ENCODE data around the gene IGFALS.
A peak's percentile ranks its signal among the peaks of the same experiment; 100 is the strongest.
"Not testable (repeated sequence)": the region's sequence is repeated elsewhere in the genome, so short reads cannot be mapped to it uniquely, and the experiment has no call there.

The IGFALS gene

GRCh38 chr16:1819611-1820010 is 26.1 kb upstream of the IGFALS start:
- H3K4me3 ChIP-seq (ENCODE audit: low read length), result no peak overlapping the region
- DNase-seq (ENCODE audit: low read depth, low spot score), result no peak

GRCh38 chr16:1818873-1819525 is 25.5 kb upstream of the IGFALS start:
- no peak for DNase-seq (ENCODE audit: low read depth, low spot score)
- H3K4me3 ChIP-seq (ENCODE audit: low read length), result no peak overlapping the region

GRCh38 chr16:1818204-1818872 is 24.8 kb upstream of the IGFALS start:
- H3K4me3 ChIP-seq (ENCODE audit: low read length), result no peak overlapping the region
- DNase-seq (ENCODE audit: low read depth, low spot score), result no peak

GRCh38 chr16:1817716-1818115 is 24.2 kb upstream of the IGFALS start:
- no peak overlapping the region for H3K4me3 ChIP-seq (ENCODE audit: low read length)
- no peak for DNase-seq (ENCODE audit: low read depth, low spot score)

- DNase-seq (ENCODE audit: low read depth, low spot score), result no peak
- no peak overlapping the region for H3K4me3 ChIP-seq (ENCODE audit: low read length)
These were observed 23.7 kb upstream of the IGFALS start for GRCh38 chr16:1817276-1817589.

- no peak overlapping the region for H3K4me3 ChIP-seq (ENCODE audit: low read length)
- no peak for DNase-seq (ENCODE audit: low read depth, low spot score)
These were observed 23.1 kb upstream of the IGFALS start for GRCh38 chr16:1816396-1817275.

GRCh38 chr16:1815461-1815860 is 22.0 kb upstream of the IGFALS start:
- no peak overlapping the region for H3K4me3 ChIP-seq (ENCODE audit: low read length)
- no peak for DNase-seq (ENCODE audit: low read depth, low spot score)

GRCh38 chr16:1812732-1813163 is 19.2 kb upstream of the IGFALS start:
- peak; percentile 33 for DNase-seq (ENCODE audit: low read depth, low spot score)
- no peak overlapping the region for H3K4me3 ChIP-seq (ENCODE audit: low read length)

- no peak for DNase-seq (ENCODE audit: low read depth, low spot score)
These were observed 17.0 kb upstream of the IGFALS start for GRCh38 chr16:1810536-1810935.

GRCh38 chr16:1810106-1810505 is 16.6 kb upstream of the IGFALS start:
- DNase-seq (ENCODE audit: low read depth, low spot score), result no peak
- no peak overlapping the region for H3K4me3 ChIP-seq (ENCODE audit: low read length)

More at GRCh38 chr16:1810536-1810935, 17.0 kb upstream of the IGFALS start:
- no peak overlapping the region for H3K4me3 ChIP-seq (ENCODE audit: low read length)

- DNase-seq (ENCODE audit: low read depth, low spot score), result no peak
- H3K4me3 ChIP-seq (ENCODE audit: low read length), result no peak overlapping the region
These were observed 15.8 kb upstream of the IGFALS start for GRCh38 chr16:1809281-1809801.

GRCh38 chr16:1808691-1809090 is 15.2 kb upstream of the IGFALS start:
- DNase-seq (ENCODE audit: low read depth, low spot score), result no peak
- no peak overlapping the region for H3K4me3 ChIP-seq (ENCODE audit: low read length)

GRCh38 chr16:1807626-1808025 is 14.1 kb upstream of the IGFALS start:
- DNase-seq (ENCODE audit: low read depth, low spot score), result no peak
- no peak overlapping the region for H3K4me3 ChIP-seq (ENCODE audit: low read length)

GRCh38 chr16:1800701-1801100 is 7.2 kb upstream of the IGFALS start:
- no peak for DNase-seq (ENCODE audit: low read depth, low spot score)
- H3K4me3 ChIP-seq (ENCODE audit: low read length), result no peak overlapping the region

GRCh38 chr16:1799263-1799662 is 5.8 kb upstream of the IGFALS start:
- not testable (repeated sequence) for DNase-seq (ENCODE audit: low read depth, low spot score); H3K4me3 ChIP-seq (ENCODE audit: low read length)

- no peak for DNase-seq (ENCODE audit: low read depth, low spot score)
- H3K4me3 ChIP-seq (ENCODE audit: low read length), result no peak overlapping the region
These were observed 1.6 kb upstream of the IGFALS start for GRCh38 chr16:1794908-1795666.

- no peak overlapping the region for H3K4me3 ChIP-seq (ENCODE audit: low read length)
- no peak for DNase-seq (ENCODE audit: low read depth, low spot score)
These were observed 841 bp upstream of the IGFALS start for GRCh38 chr16:1794221-1794871.

- no peak for DNase-seq (ENCODE audit: low read depth, low spot score)
- no peak overlapping the region for H3K4me3 ChIP-seq (ENCODE audit: low read length)
These were observed 498 bp downstream of the IGFALS start for GRCh38 chr16:1792836-1793577.

All from Jurkat, Clone E6-1 (cell line).